Measurements from ENCODE around the gene PLEKHH3.
"Not testable (repeated sequence)": the region's sequence is repeated elsewhere in the genome, so short reads cannot be mapped to it uniquely, and the experiment has no call there.

Gene PLEKHH3

DNA sequence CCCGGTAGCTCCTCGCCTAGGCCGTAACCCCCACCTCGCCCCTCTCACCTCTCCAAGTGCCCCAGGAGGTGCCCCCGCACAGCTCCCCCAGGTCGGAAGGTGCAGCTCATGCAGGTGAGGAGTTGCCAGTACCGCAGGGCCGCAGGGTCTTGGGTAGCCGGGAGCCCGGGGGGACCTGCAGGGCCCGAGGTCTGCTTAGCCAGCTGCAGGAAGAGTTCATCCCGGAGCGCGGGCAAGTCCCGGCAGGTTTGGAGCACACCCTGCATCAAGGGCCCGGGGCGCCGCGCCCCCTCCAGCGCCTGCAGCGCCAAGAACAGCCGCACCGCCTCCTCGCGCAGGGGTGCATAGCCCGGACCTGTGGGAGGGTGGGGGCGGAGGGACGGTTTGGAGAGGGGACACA is 4.8 kb downstream of the PLEKHH3 start:
- no peak for FAIRE-seq
- DNase-seq (ENCODE audit: low spot score) = no peak

DNA sequence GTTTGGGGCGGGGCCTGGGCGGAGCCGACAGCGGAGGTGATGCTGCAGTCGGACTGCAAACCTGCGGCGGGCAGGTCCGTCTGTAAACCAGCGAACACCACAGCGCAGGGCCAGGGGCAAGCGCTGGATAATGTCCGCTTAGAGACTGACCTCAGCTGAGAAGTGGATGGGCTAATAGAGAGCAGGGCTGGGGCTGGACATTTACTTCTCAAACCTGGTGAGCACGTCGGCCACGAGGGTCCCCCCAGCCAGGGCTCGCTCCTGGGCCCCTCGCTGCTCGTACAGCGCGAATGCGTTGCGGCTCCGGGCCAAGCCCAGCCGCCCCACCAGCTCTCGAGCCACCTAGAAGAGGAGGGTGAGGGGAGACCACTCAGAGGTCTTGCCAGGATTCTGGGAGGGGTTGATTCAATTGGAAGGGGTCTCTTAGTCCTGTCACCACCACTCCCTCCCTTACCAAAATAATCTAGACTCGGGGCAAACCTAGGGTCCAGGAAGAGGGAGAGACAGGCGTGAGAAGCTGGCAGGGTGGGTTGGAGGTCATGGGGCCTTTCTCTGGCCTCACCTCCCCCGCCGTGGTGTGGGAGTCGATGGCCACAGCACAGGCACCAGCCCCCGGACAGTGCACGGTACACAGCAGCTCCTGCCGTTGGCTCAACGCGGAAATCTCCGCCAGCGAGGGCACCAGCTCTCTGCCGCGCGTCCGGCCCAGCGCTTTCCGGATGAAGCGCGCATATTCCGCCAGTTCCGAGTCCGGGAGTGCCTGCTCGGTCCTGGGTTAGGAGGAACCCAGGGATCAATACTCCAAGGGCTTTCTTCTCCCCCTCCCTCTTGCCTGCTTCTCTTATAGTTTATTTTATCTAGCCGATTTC is 5.8 kb downstream of the PLEKHH3 start:
- FAIRE-seq = no peak
- DNase-seq (ENCODE audit: low spot score) = no peak

DNA sequence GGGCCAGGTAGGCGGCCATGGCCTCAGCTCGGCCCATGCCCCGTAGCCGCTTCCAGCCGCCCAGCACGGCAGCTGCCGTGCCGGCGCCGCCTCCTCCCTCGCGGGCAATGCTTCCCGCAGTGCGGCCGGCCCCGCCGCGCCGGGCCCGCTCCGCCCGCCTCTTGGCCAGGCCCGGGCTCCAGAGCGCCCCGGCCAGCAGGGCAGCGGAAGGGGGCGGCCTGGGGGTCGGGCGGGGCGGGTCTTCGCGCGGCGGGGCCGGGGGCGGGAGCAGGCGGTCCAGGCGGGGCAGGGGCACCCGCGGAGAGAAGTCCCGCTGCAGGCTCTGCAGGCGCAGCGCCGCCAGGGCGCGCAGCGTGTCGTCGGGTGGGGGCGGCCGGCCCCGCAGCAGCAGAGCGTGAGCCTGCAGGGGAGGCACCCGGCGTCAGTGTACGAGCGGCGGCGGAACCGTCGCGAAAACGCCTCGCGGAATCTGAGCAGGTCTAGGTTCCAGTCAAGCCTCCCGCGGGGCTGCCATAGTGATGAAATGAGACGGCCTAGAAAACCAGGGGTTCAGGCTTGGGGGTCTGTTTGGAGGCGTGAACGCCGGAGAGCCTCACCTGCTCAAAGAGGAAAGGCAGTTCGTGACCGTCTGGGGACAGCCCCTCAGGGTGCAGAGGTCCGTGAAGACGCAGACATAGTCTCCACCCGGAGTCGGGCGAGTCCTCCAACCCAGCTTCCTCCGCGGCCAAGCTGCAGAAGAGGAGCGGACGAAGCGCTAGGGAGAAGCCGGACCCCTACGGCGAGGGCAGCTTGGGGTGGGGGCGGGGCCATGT is 6.6 kb downstream of the PLEKHH3 start:
- DNase-seq (ENCODE audit: low spot score) = no peak

DNA sequence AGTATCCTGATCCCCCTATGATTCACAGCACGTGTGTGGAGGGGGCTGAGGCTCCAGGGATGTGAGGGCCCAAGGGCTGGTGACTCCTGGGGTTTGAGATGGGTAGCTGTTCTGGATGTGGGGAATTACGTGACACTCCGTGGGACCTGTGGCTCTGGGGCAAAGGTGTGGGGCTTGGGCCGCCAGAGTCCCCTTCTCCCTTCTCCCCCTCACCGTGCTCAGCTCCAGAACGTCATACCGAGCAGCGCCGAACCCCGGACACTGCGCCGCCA is 7.2 kb downstream of the PLEKHH3 start:
- no peak for FAIRE-seq
- DNase-seq (ENCODE audit: low spot score) = no peak

More for the DNA sequence above, 6.6 kb downstream of the PLEKHH3 start:
- FAIRE-seq = no peak

DNA sequence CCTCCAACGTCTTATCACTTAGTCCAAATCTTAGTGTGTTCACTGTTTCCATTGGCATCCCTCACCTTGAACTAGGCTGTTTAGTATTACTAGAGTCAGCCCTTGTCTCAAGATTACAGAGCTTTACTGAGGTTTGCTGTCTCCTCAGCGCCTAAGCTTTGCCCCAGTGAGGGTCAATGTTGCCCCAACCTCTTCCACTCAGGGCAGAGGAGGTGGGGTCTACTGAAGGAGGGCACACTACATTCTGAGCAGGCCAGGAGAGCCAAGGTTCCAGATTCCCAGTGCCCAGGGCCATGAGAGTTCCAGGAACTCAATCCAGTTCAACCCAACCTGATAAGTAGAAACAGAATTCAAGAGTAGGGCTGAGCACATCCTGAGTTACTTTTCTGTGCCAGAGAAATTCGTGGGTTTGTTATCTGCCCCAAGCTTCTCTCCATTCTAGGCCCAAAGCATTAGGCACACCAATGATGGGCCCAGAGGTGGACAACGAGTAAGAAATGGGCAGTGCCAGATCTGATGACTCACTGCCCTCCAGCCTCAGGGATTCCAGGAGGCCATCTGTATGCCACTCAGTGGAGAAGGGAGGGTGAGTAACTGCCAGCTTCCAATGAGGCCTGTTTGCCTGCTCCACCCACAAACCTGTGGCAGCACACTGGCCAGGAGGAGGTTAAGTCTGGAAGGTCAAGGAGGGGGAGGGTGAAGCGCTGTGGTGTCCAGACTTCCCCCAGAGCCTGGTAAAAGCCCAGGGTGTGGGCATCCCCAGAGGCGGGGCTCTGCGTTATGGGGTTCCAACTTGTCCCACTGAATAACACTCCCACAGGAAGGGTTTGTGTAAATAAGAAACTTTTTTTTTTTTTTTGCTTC is 9.5 kb downstream of the PLEKHH3 start:
- FAIRE-seq = peak; percentile 37

DNA sequence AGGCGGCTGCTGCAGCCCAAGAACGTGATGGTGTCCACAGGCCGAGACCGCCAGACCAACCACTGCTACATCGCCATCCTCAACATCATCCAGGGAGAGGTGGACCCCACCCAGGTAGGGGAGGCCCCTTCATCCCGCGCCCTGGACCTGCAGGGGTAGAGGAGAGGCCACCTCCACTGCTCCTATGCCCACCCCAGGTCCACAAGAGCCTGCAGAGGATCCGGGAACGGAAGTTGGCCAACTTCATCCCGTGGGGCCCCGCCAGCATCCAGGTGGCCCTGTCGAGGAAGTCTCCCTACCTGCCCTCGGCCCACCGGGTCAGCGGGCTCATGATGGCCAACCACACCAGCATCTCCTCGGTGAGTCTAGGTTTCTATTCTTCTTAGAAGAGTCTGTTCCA is 10.7 kb downstream of the PLEKHH3 start:
- DNase-seq (ENCODE audit: low spot score) = not testable (repeated sequence)
- peak; percentile 74 for FAIRE-seq

More for the DNA sequence above, 9.5 kb downstream of the PLEKHH3 start:
- DNase-seq (ENCODE audit: low spot score) = peak; percentile 64

DNA sequence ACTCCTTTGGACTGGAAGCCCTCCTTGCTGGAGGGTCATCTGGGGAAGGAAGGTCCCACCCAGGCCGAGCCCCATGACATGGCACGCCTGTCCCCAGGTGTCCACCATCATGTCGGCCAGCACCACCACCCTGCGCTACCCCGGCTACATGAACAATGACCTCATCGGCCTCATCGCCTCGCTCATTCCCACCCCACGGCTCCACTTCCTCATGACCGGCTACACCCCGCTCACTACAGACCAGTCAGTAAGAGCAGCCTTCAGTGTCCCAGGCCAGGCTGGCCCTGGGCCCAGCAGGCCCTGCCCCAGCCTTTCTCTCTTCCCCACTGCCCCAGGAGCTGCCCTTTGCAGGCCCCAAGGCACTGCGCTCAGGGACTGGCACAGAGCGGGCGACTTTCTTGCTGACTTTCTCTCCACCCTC is 11.2 kb downstream of the PLEKHH3 start:
- FAIRE-seq (peak; percentile 9), DNase-seq (ENCODE audit: low spot score) (no peak)

DNA sequence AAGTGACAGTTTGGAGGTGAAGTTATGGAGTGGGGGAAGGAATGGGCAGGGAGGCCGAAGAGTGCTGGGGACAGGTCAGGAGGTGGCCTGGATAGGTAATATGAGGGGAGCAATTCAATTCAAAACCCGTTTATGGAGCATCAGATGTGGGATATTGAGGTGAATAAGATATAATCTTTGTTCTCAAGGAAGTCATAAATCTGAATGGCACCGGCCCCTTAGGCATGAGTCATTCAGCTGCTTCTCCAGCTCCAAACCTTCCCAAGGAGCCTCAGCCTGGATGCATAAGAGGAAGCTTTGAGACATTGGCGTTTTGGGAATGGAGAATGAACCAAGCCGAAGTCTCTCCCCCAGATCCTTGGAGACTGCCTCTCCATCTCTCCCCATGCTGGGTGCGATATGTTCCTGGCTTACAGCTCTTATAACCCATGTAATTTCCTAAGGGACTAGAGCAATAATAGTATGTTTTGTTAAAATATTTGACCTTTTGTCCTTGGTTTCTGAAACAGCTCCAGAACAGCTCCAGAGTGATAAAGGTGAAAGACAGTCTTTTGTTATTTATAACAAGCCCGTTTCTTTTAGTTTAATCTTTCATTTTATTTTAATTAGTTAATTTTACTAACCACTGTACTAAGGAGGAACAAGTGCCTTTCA is 16.0 kb downstream of the PLEKHH3 start:
- peak; percentile 80 for DNase-seq (ENCODE audit: low spot score)
- no peak for FAIRE-seq

DNA sequence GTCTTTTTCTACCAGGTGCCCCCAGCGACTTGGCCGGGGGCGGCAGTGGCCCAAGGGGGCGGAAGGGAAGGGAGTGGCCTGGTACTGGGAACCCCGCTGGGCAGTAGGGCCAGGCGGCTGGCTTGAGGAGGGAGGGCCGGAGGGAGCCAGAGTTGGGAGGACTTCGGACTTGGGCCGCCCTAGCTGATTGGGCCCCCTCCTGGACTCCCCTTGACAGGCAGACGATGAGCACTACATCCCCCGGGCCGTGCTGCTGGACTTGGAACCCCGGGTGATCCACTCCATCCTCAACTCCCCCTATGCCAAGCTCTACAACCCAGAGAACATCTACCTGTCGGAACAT is 16.9 kb downstream of the PLEKHH3 start:
- not testable (repeated sequence) for DNase-seq (ENCODE audit: low spot score); FAIRE-seq

DNA sequence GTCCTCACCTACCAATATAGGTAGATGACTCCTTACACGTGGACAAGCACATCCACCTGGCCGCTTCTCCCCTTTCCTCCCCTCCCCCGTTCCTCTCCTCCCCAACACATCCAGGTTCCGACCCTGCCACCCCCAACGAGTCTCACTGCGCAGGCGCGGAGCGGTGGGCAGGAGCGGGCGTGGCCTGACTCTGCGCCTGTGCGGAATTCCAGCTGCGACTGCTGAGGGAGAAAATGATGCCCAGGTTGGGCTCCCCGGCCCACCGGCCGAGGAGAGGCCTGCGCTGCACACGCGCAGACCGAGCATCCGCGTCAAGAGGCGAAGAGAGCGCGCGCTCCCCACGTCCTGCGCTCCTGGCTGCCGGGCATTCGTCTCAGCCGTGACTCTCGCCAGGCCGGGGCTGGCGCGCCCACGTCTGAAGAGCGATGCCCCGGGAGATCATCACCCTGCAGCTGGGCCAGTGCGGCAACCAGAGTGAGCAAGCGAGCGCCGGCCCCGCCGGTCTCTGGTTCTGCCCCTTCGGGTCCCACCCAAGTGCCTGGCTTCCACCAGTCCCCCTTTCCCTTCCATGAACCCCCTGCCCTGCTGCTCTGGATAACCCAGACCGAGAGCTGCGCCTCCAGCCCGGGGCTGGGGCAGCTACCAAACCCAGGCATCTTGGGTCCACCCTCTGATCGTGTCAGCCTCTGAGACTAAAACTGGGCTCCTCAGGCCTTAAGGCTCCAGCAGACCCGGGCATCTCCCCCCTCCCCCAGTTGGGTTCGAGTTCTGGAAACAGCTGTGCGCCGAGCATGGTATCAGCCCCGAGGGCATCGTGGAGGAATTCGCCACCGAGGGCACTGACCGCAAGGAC is 17.5 kb downstream of the PLEKHH3 start, which contains the start of gene TUBG2:
TUBG2 (plus strand) TSS at position 206 of the 853 bp plus-strand sequence; CDS start at position 426, 220 bp downstream.
- DNase-seq (ENCODE audit: low spot score) (peak; percentile 22), FAIRE-seq (no peak)

DNA sequence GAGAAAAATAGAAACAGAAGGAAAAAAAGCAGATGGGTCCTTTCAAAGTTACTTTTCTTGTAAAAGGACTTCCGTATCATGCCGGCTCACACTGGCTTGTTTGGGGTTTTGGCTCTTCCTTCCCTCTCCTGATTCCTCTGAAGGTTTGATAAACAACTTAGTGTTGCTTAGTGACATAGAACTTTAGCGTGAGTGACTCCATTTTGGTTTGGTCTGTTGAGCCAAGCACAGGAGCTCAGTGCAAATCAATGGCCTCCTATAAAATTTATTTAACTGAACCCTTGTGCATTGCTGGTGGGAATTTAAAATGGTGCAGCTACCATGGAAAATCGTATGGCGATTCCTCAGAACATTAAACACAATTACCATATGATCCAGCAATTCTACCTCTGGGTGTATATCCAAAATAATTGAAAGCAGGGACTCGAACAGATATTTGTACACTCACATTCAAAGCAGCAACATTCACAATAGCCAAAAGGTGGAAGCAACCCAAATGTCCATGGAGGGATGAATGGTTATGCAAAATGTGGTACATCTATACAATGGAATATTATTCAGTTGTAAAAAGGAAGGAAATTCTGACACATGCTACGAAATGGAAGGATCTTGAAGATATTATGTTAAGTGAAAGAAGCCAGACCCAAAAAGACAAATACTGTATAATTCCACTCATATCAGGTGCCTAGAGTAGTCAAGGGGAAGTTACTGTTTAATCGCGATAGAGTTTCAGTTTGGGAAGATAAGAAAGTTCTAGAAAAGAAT is 18.8 kb downstream of the PLEKHH3 start:
- FAIRE-seq (no peak), DNase-seq (ENCODE audit: low spot score) (no peak)

DNA sequence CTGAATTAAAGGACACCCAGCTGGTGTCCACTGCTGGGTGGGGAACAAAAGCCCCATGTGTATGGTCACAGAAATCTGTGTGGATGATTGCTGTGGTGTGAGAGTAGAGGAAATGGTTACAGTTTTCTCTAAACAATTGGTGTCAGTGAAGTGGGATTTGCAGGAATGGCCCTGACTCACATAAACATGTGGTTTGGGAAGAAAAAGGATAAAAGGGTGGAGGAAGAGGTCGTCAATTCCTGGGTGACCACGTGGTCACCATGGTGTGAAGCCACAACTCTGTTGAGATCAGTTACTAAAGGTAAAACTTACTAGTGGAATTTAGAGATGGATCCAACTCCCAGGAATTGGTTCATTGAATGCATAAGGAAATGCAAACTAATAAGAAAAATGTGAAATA is 21.3 kb downstream of the PLEKHH3 start:
- DNase-seq (ENCODE audit: low spot score) = peak; percentile 36
- no peak for FAIRE-seq

DNA sequence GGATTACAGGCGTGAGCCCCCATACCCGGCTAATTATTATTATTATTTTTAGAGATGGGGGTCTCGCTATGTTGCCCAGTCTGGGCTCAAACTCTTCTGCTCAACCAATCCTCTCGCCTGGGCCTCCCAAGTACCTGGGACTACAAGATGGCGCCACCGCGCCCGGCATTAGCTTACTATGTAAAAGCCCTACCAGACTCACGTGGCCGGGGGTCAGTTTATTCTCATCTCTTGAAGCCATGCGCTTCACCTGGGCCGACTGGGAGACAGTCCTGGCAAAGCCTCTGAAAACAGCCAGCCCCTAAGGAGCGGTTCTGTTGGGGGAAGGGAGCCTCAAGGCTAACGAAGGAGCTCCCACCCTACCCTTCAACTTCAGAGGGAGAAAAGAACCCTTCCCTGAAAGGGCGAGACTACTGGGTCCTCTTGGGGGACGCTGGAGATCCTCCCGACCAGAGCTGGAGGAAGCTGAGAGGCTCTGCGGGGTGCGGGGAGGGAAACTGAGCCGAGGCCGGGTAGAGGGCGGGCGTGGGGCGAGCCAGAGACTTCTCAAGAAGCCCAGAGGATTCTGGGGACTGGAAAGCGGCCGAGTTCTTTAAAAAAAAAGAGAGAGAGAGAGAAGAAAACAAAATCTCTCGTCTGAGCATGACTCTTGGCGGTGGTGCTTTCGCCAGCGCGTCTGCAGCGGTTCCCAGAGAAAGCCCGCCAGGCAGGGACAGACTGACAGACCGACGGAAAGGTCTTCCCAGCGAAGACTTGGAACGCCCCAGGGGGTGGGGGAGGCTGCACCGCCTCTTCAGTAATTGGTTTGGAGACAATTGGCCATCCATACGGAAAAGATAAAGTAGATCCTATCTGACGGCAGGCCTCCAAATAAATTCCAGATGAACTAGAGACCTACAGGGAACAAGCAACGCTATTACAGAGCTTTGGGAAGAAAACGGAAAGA is 23.3 kb downstream of the PLEKHH3 start:
- DNase-seq (ENCODE audit: low spot score) (no peak), FAIRE-seq (no peak)

DNA sequence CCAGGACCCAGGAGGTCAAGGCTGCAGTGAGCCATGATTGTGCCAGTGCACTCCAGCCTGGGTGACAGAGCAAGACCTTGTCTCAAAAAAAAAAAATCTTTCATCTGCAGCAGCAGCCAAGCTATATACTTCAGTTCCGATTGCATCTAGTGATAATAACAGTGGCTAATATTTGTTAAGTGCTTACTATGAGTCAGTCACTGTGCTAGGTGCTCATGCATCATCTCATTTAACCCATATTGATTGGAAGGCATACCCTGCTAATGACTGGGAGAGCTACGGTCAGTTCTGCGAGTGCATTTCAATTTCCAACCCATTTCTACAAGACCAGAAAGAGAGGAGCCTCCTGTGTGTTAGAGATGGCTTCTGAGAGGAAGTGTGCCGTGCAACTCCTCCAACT is 25.4 kb downstream of the PLEKHH3 start:
- DNase-seq (ENCODE audit: low spot score) (no peak), FAIRE-seq (no peak)

DNA sequence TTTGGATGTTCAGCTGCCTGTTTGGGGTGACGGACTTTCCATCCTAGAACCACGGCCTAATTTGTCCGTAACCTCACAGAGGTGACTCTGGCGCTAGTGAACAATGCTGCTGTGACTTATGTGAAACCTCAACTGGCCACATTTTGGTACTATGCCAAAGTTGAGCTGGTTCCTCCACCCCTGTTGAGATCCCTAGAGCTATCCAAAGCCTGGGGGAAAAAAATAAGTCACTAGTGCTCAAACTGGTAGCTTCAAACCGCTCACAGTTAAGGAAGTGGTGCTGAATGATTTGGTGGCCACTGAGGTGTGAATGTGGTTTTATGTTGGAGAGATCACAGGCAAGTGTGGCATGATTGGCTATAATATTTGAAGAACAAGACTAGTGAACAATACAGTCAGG is 29.0 kb downstream of the PLEKHH3 start:
- DNase-seq (ENCODE audit: low spot score) = no peak
- no peak for FAIRE-seq

DNA sequence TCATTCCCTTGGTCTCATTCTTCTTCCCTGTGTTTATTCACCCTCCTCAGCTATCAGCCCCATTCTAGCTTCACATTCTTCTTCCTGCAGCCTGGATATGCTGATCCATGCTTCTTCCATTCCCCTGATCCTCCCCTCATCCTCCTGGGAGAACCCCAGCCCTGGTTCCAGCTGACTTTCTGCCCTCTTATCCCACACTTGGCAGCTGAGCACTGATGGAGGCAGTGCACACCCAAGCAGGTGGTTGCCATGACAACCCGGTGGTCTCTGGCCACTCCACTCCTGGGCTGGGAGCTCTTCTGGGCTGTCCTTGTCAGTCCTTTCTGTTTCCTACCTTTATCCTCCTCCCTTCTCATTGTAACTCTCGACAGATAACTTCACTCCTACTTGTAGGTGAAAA is 34.5 kb downstream of the PLEKHH3 start:
- FAIRE-seq (no peak), DNase-seq (ENCODE audit: low spot score) (no peak)

DNA sequence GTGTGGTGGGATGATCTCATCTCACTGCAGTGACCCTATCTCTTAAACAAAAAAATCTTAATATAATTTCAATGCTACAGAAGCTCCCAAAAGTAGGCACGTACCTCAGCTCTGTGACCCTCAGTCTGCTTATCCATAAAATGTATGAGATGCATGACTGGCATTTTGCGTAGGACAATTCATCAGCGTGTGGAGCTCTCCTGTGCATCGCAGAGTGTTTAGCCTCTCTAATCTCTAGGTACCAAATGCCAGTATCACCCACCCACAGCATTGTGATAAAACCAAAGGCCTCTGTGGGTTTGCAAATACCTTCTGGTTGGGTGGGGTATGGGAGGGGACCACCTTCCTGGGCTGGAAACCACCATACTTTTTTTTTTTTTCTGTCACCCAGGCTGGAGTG is 36.7 kb downstream of the PLEKHH3 start:
- DNase-seq (ENCODE audit: low spot score) (no peak), FAIRE-seq (no peak)

DNA sequence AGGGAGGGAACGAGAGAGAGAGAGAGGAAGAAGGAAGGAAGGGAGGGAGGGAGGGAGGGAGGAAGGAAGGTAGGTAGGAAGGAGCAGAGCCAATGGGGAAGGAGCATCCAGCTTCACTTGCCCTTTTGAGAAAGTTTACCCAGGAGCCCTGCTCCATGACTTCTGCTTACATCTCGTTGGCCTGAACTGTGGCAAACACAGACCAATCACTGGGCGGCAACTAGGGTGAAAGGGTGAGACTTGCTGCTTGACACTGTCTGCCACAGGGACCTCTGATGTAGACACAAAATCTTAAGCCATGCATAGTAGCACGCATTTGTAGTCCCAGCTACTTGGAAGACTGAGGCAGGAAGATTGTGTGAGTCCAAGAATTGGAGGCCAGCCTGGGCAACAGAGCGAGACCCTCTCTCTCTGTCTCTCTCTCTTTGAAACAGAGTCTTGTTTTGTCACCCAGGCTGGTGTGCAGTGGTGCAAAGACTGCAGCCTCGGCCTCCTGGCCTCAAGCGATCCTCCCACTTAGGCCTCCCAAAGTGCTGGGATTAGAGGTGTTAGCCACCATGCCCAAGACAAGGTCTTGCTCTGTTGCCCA is 37.2 kb downstream of the PLEKHH3 start:
- FAIRE-seq (no peak), DNase-seq (ENCODE audit: low spot score) (no peak)
